IMR-90 (cell line): ENCODE results near the gene FGF7. TPM values are rescaled to one million over a fixed set of nuclear protein-coding genes. Genes with fewer than 3 reads are reported as not detected.

Experiments used
- ATAC-seq: fragments of 200-7000 bp; cut with Tn5 transposase; 2 replicates; pipeline ENCODE4 v1.9.1; 2020; ENCODE audit warnings: low read depth, mild to moderate bottlenecking, moderate library complexity
- BruUV-seq: library from RNA; stranded (reverse); fragments of 400-500 nt; replicated peaks from 2 replicates; lab custom pipeline; 2021; lab: Mats Ljungman, UMichigan
- CTCF ChIA-PET: fragments of 300-600 bp; formaldehyde crosslinking; extraction: SDS; loops from one replicate; lab custom pipeline; 2021; ENCODE audit warnings: antibody characterized with exemption; lab: Yijun Ruan, JAX
- POLR2A ChIA-PET: fragments of 300-600 bp; sonication (Branson Sonifier 250); formaldehyde crosslinking; loops from one replicate; lab custom pipeline; 2022; ENCODE audit warnings: antibody characterized with exemption; ENCODE audit not compliant: unreplicated experiment; lab: Charles Lee
- DNase-seq: peaks from one replicate; pipeline ENCODE4 v3.0.0; 2013
- H2AFZ ChIP-seq: replicated peaks from 2 replicates; pipeline ENCODE3; 2013; ENCODE audit warnings: low read length, mild to moderate bottlenecking; ENCODE audit not compliant: poor library complexity
- H2AK5ac ChIP-seq: 2 replicates; pipeline ENCODE4 v1.6.1; 2013; ENCODE audit warnings: low read depth, low read length, inconsistent platforms
- H2AK9ac ChIP-seq: replicated peaks from 2 replicates; pipeline ENCODE3; 2013; ENCODE audit warnings: mild to moderate bottlenecking, low read depth, low read length, moderate library complexity; ENCODE audit not compliant: poor library complexity
- H2BK120ac ChIP-seq: 2 replicates; pipeline ENCODE4 v1.6.1; 2013; ENCODE audit warnings: low read depth, low read length, inconsistent platforms
- H2BK15ac ChIP-seq: 3 replicates; pipeline ENCODE4 v1.6.1; 2013; ENCODE audit warnings: low read depth, low read length, inconsistent platforms
- H2BK20ac ChIP-seq: 2 replicates; pipeline ENCODE4 v1.6.1; 2013; ENCODE audit warnings: low read depth, mild to moderate bottlenecking, inconsistent platforms, low read length, moderate library complexity
- H2BK5ac ChIP-seq: 2 replicates; pipeline ENCODE4 v1.6.1; 2013; ENCODE audit warnings: mild to moderate bottlenecking, low read depth, low read length, inconsistent platforms; ENCODE audit not compliant: poor library complexity, severe bottlenecking
- H3K14ac ChIP-seq: replicated peaks from 2 replicates; pipeline ENCODE4 v1.6.1; 2013; ENCODE audit warnings: low read depth, low read length, inconsistent platforms
- H3K18ac ChIP-seq: 2 replicates; pipeline ENCODE4 v1.6.1; 2013; ENCODE audit warnings: low read depth, low read length, control low read depth
- H3K23ac ChIP-seq: 2 replicates; pipeline ENCODE4 v1.6.1; 2013; ENCODE audit warnings: low read depth, low read length, inconsistent platforms
- H3K27ac ChIP-seq: 2 replicates; pipeline ENCODE4 v1.5.1; 2013; ENCODE audit warnings: mild to moderate bottlenecking, control low read depth, low read length; ENCODE audit not compliant: insufficient read depth
- H3K27me3 ChIP-seq: 2 replicates; pipeline ENCODE4 v1.6.1; 2013; ENCODE audit warnings: low read length; ENCODE audit not compliant: control insufficient read depth, insufficient read depth
- H3K36me3 ChIP-seq: 2 replicates; pipeline ENCODE4 v1.6.1; 2013; ENCODE audit warnings: low read length, mixed read lengths; ENCODE audit not compliant: control insufficient read depth, insufficient read depth
- H3K4ac ChIP-seq: 2 replicates; pipeline ENCODE4 v1.6.1; 2013; ENCODE audit warnings: low read depth, low read length, inconsistent platforms
- H3K4me1 ChIP-seq: 2 replicates; pipeline ENCODE4 v1.6.1; 2013; ENCODE audit warnings: low read length, mixed read lengths; ENCODE audit not compliant: control insufficient read depth, insufficient read depth
- H3K4me2 ChIP-seq: 2 replicates; pipeline ENCODE4 v1.6.1; 2013; ENCODE audit warnings: low read depth, mild to moderate bottlenecking, control low read depth, low read length, moderate library complexity
- H3K4me3 ChIP-seq: 2 replicates; pipeline ENCODE4 v1.5.1; 2013; ENCODE audit warnings: low read depth, mild to moderate bottlenecking, control low read depth, low read length, moderate library complexity; ENCODE audit not compliant: insufficient read depth
- H3K56ac ChIP-seq: 2 replicates; pipeline ENCODE4 v1.6.1; 2013; ENCODE audit warnings: low read length, inconsistent platforms; ENCODE audit not compliant: insufficient read depth; ENCODE audit errors: extremely low read depth
- H3K79me1 ChIP-seq, 2 experiments: 2 replicates each; pipeline ENCODE4 v1.6.1; 2013; ENCODE audit warnings: low read length in 2 of 2, inconsistent platforms in 1 of 2, low read depth in 1 of 2
- H3K9ac ChIP-seq: 2 replicates; pipeline ENCODE4 v1.6.1; 2013; ENCODE audit warnings: low read depth, low read length, control low read depth
- H3K9me1 ChIP-seq: 2 replicates; pipeline ENCODE4 v1.6.1; 2013; ENCODE audit warnings: low read length, inconsistent platforms; ENCODE audit not compliant: insufficient read depth
- H3K9me3 ChIP-seq: 2 replicates; pipeline ENCODE4 v1.6.1; 2013; ENCODE audit warnings: low read length; ENCODE audit not compliant: control insufficient read depth, insufficient read depth
- H4K20me1 ChIP-seq: 2 replicates; pipeline ENCODE4 v1.6.1; 2013; ENCODE audit warnings: low read length, inconsistent platforms; ENCODE audit not compliant: insufficient read depth
- H4K5ac ChIP-seq: 2 replicates; pipeline ENCODE4 v1.6.1; 2013; ENCODE audit warnings: mild to moderate bottlenecking, low read depth, low read length, control low read depth
- H4K8ac ChIP-seq, 2 experiments: 2 replicates each; pipeline ENCODE4 v1.6.1; 2013; ENCODE audit warnings: low read depth in 2 of 2, low read length in 2 of 2, control low read depth in 1 of 2, inconsistent platforms in 1 of 2
- H4K91ac ChIP-seq: 2 replicates; pipeline ENCODE4 v1.6.1; 2013; ENCODE audit warnings: low read depth, low read length, inconsistent platforms; ENCODE audit not compliant: insufficient read depth
- CHD1 ChIP-seq: IDR thresholded peaks from 2 replicates; pipeline ENCODE4 v1.6.1; 2012; ENCODE audit warnings: low read depth, low read length, improper control_type of control experiment
- WGBS, 2 experiments: methylation state at CpG; one replicate each; pipeline versions ENCODE4 v1.1.5 to v1.1.7; 2013; ENCODE audit warnings: missing lambda C conversion rate in 2 of 2; ENCODE audit not compliant: insufficient read length in 1 of 2; ENCODE audit errors: extremely low coverage in 2 of 2; 5-methylcytosine and 5-hydroxymethylcytosine counted together
- dilution Hi-C: fragments of 300-500 bp; cut with HindIII; formaldehyde crosslinking; loops from one replicate; pipeline ENCODE4 v1.14.3; 2018; ENCODE audit warnings: low sequenced_read_pairs; ENCODE audit not compliant: unreplicated experiment
- in situ Hi-C: fragments of 300-500 bp; cut with MboI; formaldehyde crosslinking; loops from 3 replicates; pipeline ENCODE4 v1.14.3; 2019; ENCODE audit warnings: low sequenced_read_pairs, inconsistent platforms, mixed read lengths
- intact Hi-C: fragments of 100-400 bp; cut with micrococcal nuclease; formaldehyde crosslinking; loops from 2 replicates; pipeline ENCODE4 v1.10.0; 2022
- polyA plus RNA-seq, 3 experiments: library from polyadenylated mRNA; depleted of rRNA; stranded (reverse); fragments of >200 nt; gene quantifications; 2 replicates each; pipeline ENCODE4 v1.2.3, GENCODE V29; 2012; ENCODE audit warnings: low replicate concordance in 1 of 3
- total RNA-seq: library from RNA; depleted of rRNA; stranded (reverse); fragments of >200 nt; gene quantifications from 2 replicates; pipeline ENCODE4 v1.2.3, GENCODE V29; 2012

FGF7 gene
- total and polyA plus RNA-seq, 2 of the 4 experiments (the other 2 are of a cell fraction) = 27.3 to 34.8 TPM

DNA sequence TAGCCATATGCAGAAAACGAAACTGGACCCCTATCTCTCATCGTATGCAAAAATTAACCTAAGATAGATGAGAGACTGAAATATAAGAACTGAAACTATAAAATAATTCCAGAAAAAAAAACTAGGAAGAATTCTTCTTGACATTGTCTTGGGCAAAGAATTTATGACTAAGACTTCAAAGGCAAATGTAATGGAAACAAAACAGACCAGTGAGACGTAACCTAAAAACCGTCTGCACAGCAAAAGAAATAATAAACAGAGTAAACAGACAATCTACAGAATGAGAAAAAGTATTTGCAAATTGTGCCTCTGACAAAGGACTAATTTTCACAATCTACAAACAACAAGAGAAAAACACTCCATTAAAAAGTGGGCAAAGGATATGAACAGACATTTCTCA is 105.2 kb downstream of the FGF7 start:
- no peak overlapping the region for H2BK120ac ChIP-seq
- H3K36me3 ChIP-seq = no peaks in the 10 kb centered on the region
- no peak overlapping the region for H2BK5ac ChIP-seq
- H3K4me2 ChIP-seq = no peak overlapping the region
- no peak overlapping the region for H3K9ac ChIP-seq
- ATAC-seq (no peak), DNase-seq (no peak)
- no peak overlapping the region for H2AFZ ChIP-seq
- H2AK5ac ChIP-seq = no peak overlapping the region
- H2BK15ac ChIP-seq = no peak overlapping the region
- no peak overlapping the region for H3K14ac ChIP-seq
- in situ Hi-C loops (no loop called here), intact Hi-C loops (loop anchor here (10.0 kb wide), 1 partner anchor 67 kb away; no protein-coding TSS in a partner anchor), dilution Hi-C loops (no loop called here)
- H3K27me3 ChIP-seq = no peaks in the 10 kb centered on the region
- H3K9me3 ChIP-seq = peaks cover under 1% of the 10 kb centered on the region
- WGBS, 2 experiments = no CpG with 5 or more reads among the region's 4 CpGs
- POLR2A ChIA-PET = no interaction called here
- H3K4ac ChIP-seq = no peak overlapping the region
- no peak overlapping the region for H4K91ac ChIP-seq
- H2AK9ac ChIP-seq = no peak overlapping the region
- H4K5ac ChIP-seq = no peak overlapping the region
- no peak overlapping the region for H3K18ac ChIP-seq
- no TSS peak for BruUV-seq
- no peaks in the 10 kb centered on the region for H3K79me1 ChIP-seq
- no peaks in the 10 kb centered on the region for H4K20me1 ChIP-seq
- H3K23ac ChIP-seq = no peak overlapping the region
- H3K4me3 ChIP-seq = no peak overlapping the region
- no peak overlapping the region for H3K27ac ChIP-seq
- H2BK20ac ChIP-seq = no peak overlapping the region
- H4K8ac ChIP-seq = no peak overlapping the region
- H3K56ac ChIP-seq = no peak overlapping the region
- CTCF ChIA-PET = no interaction called here
- H3K9me1 ChIP-seq = no peaks in the 10 kb centered on the region
- no peaks in the 10 kb centered on the region for H3K4me1 ChIP-seq
- TF ChIP-seq CHD1 = no peak
